GM12878 (cell line): ENCODE results near the gene DOC2B.
"Not testable (repeated sequence)": the region's sequence is repeated elsewhere in the genome, so short reads cannot be mapped to it uniquely, and the experiment has no call there.

Source experiments
- ASH2L ChIP-seq: fragments of 300-600, 200-600 bp; sonication (generic); IDR thresholded peaks from 2 replicates; pipeline ENCODE4 v1.6.1; 2017; ENCODE audit warnings: low read depth, mild to moderate bottlenecking, borderline replicate concordance
- CEBPB ChIP-seq, 2 experiments: fragments of 150-350 bp in 1 of 2; IDR thresholded peaks; 2 replicates each; pipeline ENCODE4 v1.6.1; 2012 to 2014; ENCODE audit warnings: low read depth in 2 of 2, low read length in 2 of 2, borderline replicate concordance in 1 of 2, inconsistent platforms in 1 of 2
- FOS ChIP-seq: IDR thresholded peaks from 3 replicates; pipeline ENCODE4 v1.6.1; 2011; ENCODE audit warnings: borderline replicate concordance; ENCODE audit not compliant: insufficient read length; ENCODE audit errors: extremely low read depth
- LARP7 ChIP-seq: fragments of 450-650 bp; IDR thresholded peaks from 2 replicates; pipeline ENCODE4 v1.6.1; 2017; ENCODE audit warnings: mild to moderate bottlenecking
- NR2C2 ChIP-seq: IDR thresholded peaks from 2 replicates; pipeline ENCODE4 v1.6.1; 2011; ENCODE audit warnings: borderline replicate concordance, low read depth; ENCODE audit not compliant: control insufficient read depth, insufficient read length
- POLR2A ChIP-seq: IDR thresholded peaks from 2 replicates; pipeline ENCODE4 v1.6.1; 2011; ENCODE audit warnings: low read depth, mild to moderate bottlenecking, low read length
- POLR2AphosphoS2 ChIP-seq: IDR thresholded peaks from 2 replicates; pipeline ENCODE4 v1.6.1; 2011; ENCODE audit warnings: low read depth, mild to moderate bottlenecking, low read length, improper control_type of control experiment, moderate library complexity
- POLR2AphosphoS5 ChIP-seq: IDR thresholded peaks from 2 replicates; pipeline ENCODE4 v1.6.1; 2011; ENCODE audit warnings: mild to moderate bottlenecking, low read length, inconsistent platforms
- TCF7 ChIP-seq: IDR thresholded peaks from 2 replicates; pipeline ENCODE4 v1.6.1; 2014; ENCODE audit warnings: antibody characterized with exemption, borderline replicate concordance
- TF ChIP-seq, protein P1 (sequence below): fragments of 450-650 bp; IDR thresholded peaks from 2 replicates; pipeline ENCODE4 v1.6.1; 2016; ENCODE audit warnings: mild to moderate bottlenecking
- TF ChIP-seq, protein P2 (sequence below): IDR thresholded peaks from 2 replicates; pipeline ENCODE4 v1.6.1; 2012; ENCODE audit warnings: low read depth, low read length, improper control_type of control experiment
- TF ChIP-seq, protein P3 (sequence below), 3 experiments: IDR thresholded peaks in 2 of 3; conservative IDR thresholded peaks in 1 of 3; 2 replicates each; pipeline ENCODE4 v1.5.1; 2011; ENCODE audit warnings: low read depth in 3 of 3, low read length in 3 of 3, mild to moderate bottlenecking in 3 of 3, control low read depth in 2 of 3, moderate library complexity in 2 of 3, inconsistent platforms in 1 of 3, mixed read lengths in 1 of 3; ENCODE audit not compliant: control insufficient read depth in 2 of 3, insufficient read depth in 1 of 3; ENCODE audit errors: extremely low read depth in 1 of 3
- TF ChIP-seq, protein P4 (sequence below): fragments of 450-650 bp; IDR thresholded peaks from 2 replicates; pipeline ENCODE4 v1.6.1; 2014; ENCODE audit warnings: mild to moderate bottlenecking

DNA sequence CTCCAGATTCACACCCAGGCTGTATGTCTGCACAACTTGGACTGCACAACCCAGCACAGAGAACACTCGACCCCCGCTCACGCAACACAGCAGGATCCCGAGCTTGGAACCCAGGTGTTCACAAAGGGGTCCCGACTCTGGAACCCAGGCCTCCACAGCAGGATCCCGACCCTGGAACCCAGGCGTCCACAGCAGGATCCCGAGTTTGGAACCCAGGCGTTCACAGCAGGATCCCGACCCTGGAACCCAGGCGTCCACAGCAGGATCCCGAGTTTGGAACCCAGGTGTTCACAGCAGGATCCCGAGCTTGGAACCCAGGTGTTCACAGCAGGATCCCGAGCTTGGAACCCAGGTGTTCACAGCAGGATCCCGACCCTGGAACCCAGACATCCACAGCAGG is 16.8 kb upstream of the DOC2B start:
- TF ChIP-seq POLR2AphosphoS2; NR2C2; POLR2AphosphoS5; POLR2A; TCF7; LARP7; ASH2L; FOS; CEBPB (IDR thresholded peaks at IDR 0.05; ENCODE audit: borderline replicate concordance in 1 of 2, low read depth in 2 of 2, low read length in 2 of 2): not testable (repeated sequence)
- TF ChIP-seq, protein P1, sequence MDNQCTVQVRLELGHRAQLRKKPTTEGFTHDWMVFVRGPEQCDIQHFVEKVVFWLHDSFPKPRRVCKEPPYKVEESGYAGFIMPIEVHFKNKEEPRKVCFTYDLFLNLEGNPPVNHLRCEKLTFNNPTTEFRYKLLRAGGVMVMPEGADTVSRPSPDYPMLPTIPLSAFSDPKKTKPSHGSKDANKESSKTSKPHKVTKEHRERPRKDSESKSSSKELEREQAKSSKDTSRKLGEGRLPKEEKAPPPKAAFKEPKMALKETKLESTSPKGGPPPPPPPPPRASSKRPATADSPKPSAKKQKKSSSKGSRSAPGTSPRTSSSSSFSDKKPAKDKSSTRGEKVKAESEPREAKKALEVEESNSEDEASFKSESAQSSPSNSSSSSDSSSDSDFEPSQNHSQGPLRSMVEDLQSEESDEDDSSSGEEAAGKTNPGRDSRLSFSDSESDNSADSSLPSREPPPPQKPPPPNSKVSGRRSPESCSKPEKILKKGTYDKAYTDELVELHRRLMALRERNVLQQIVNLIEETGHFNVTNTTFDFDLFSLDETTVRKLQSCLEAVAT = not testable (repeated sequence)
- TF ChIP-seq, protein P2, sequence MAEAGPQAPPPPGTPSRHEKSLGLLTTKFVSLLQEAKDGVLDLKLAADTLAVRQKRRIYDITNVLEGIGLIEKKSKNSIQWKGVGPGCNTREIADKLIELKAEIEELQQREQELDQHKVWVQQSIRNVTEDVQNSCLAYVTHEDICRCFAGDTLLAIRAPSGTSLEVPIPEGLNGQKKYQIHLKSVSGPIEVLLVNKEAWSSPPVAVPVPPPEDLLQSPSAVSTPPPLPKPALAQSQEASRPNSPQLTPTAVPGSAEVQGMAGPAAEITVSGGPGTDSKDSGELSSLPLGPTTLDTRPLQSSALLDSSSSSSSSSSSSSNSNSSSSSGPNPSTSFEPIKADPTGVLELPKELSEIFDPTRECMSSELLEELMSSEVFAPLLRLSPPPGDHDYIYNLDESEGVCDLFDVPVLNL = not testable (repeated sequence)
- TF ChIP-seq, protein P3, sequence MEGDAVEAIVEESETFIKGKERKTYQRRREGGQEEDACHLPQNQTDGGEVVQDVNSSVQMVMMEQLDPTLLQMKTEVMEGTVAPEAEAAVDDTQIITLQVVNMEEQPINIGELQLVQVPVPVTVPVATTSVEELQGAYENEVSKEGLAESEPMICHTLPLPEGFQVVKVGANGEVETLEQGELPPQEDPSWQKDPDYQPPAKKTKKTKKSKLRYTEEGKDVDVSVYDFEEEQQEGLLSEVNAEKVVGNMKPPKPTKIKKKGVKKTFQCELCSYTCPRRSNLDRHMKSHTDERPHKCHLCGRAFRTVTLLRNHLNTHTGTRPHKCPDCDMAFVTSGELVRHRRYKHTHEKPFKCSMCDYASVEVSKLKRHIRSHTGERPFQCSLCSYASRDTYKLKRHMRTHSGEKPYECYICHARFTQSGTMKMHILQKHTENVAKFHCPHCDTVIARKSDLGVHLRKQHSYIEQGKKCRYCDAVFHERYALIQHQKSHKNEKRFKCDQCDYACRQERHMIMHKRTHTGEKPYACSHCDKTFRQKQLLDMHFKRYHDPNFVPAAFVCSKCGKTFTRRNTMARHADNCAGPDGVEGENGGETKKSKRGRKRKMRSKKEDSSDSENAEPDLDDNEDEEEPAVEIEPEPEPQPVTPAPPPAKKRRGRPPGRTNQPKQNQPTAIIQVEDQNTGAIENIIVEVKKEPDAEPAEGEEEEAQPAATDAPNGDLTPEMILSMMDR (IDR thresholded peaks at IDR 0.05 in 2 of 3, conservative IDR thresholded peaks at IDR 0.05 in 1 of 3; ENCODE audit: control insufficient read depth in 2 of 3, extremely low read depth in 1 of 3, insufficient read depth in 1 of 3, low read depth in 3 of 3, low read length in 3 of 3) = not testable (repeated sequence)
- TF ChIP-seq, protein P4, sequence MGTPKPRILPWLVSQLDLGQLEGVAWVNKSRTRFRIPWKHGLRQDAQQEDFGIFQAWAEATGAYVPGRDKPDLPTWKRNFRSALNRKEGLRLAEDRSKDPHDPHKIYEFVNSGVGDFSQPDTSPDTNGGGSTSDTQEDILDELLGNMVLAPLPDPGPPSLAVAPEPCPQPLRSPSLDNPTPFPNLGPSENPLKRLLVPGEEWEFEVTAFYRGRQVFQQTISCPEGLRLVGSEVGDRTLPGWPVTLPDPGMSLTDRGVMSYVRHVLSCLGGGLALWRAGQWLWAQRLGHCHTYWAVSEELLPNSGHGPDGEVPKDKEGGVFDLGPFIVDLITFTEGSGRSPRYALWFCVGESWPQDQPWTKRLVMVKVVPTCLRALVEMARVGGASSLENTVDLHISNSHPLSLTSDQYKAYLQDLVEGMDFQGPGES = not testable (repeated sequence)
